ENCODE results near the gene SMC1B. TPM values are rescaled to one million over a fixed set of nuclear protein-coding genes. Genes with fewer than 3 reads are reported as not detected.
A peak's percentile ranks its signal among the peaks of the same experiment; 100 is the strongest.
"Not testable (repeated sequence)": the region's sequence is repeated elsewhere in the genome, so short reads cannot be mapped to it uniquely, and the experiment has no call there.

SMC1B gene
- total and polyA plus RNA-seq, 5 donors = not detected

DNA sequence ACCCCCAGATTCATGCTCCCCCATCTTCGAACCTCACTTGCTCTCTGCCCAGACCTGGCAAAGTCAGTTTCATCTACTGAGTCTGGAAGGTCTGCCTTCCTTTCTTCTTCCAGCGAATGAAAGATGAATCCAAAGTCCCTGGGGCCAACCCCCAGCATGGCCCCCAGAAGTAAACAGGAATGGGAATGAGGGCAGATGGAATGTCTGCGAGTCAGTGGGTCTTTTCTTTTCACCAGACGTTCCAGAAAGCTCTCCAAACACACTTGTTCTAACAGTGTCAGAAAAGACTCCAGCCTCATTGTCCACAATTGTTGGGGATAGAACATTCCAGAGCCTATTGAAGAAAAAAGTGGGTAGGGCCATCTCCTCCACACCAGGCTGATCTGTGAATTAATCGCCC lies 28.7 kb upstream of the SMC1B start:
- H3K9me3 ChIP-seq (ENCODE audit: control insufficient read depth, low read length) = no peaks in the 10 kb centered on the region
- no peak for DNase-seq
- no peaks in the 10 kb centered on the region for H3K27me3 ChIP-seq (ENCODE audit: control insufficient read depth, insufficient read depth)
- no peaks in the 10 kb centered on the region for H3K4me1 ChIP-seq (ENCODE audit: control insufficient read depth, insufficient read depth, low read length)
- H3K4me3 ChIP-seq (ENCODE audit: low read length) = no peak overlapping the region
- intact Hi-C loops (cut with DNase I) = loop anchor here in 2 of 4 donors (5.0 kb wide), 1 partner anchor 110 kb away; no protein-coding TSS in a partner anchor
- WGBS = 73% methylated on average over 5 of the region's 5 CpGs
- no peak for ATAC-seq
- H3K27ac ChIP-seq (ENCODE audit: low read length) = no peak overlapping the region

DNA sequence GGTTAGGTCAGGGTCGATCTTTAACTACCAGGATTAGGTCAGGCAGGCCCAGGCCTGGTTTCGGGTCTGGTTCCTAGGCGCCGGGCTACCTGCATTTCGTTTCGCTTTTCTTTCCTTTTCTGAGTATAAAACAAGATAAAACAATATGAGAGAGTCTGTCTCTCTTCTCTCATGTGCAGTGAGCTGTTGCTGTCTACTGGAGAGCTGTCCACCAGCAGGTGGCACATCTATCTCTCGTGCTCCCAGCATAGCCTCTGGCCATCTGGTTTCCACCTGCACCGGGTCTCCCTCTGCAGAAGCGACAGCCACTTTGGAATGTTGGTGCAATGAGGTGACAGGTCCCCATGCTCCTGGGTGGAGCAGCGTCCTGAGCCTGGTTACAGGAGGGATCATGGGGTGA lies 27.7 kb upstream of the SMC1B start:
- H3K4me3 ChIP-seq (ENCODE audit: low read length) = no peak overlapping the region
- no peaks in the 10 kb centered on the region for H3K9me3 ChIP-seq (ENCODE audit: control insufficient read depth, low read length)
- H3K27me3 ChIP-seq (ENCODE audit: control insufficient read depth, insufficient read depth) = no peaks in the 10 kb centered on the region
- DNase-seq (peak; percentile 52 to 85 (median 75)), ATAC-seq (peak; percentile 78 to 88)
- H3K4me1 ChIP-seq (ENCODE audit: control insufficient read depth, insufficient read depth, low read length) = no peaks in the 10 kb centered on the region
- intact Hi-C loops (cut with DNase I) = loop anchor here in 3 of 4 donors (2.0 to 5.0 kb wide), 2 partner anchors 111 to 112 kb away; no protein-coding TSS in a partner anchor
- H3K27ac ChIP-seq (ENCODE audit: low read length) = no peak overlapping the region
- WGBS = 24% methylated on average over 10 of the region's 10 CpGs

DNA sequence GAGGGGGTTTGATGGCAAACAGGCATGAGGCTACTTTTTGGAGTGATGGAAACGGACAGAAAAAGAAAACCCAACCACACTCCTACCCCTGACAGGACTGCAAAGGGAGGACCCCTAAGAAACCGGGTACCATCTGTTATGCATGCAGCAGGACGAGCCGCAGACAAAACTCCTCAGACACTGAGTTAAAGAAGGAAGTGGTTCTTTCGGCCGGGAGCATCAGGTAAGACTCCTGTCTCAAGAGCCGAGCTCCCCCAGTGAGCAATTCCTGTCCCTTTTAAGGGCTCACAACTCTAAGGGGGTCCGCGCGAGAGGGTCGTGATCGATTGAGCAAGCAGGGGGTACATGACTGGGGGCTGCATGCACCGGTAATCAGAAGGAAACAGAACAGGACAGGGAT lies 27.3 kb upstream of the SMC1B start:
- WGBS = 57% methylated on average over 13 of the region's 13 CpGs
- H3K4me1 ChIP-seq (ENCODE audit: control insufficient read depth, insufficient read depth, low read length); H3K9me3 ChIP-seq (ENCODE audit: control insufficient read depth, low read length); DNase-seq; H3K27ac ChIP-seq (ENCODE audit: low read length); ATAC-seq; H3K4me3 ChIP-seq (ENCODE audit: low read length); H3K27me3 ChIP-seq (ENCODE audit: control insufficient read depth, insufficient read depth): not testable (repeated sequence)
- intact Hi-C loops (cut with DNase I) = loop anchor here in 3 of 4 donors (2.0 to 5.0 kb wide), 2 partner anchors 112 kb away; no protein-coding TSS in a partner anchor

GRCh38 chr22:45438336-45438735 lies 24.9 kb upstream of the SMC1B start:
- Histone ChIP-seq H3K27ac (ENCODE audit: low read length) (no peak overlapping the region), H3K9me3 (ENCODE audit: control insufficient read depth, low read length) (no peaks in the 10 kb centered on the region), H3K4me1 (ENCODE audit: control insufficient read depth, insufficient read depth, low read length) (peaks cover 4% of the 10 kb centered on the region), H3K4me3 (ENCODE audit: low read length) (no peak overlapping the region), H3K27me3 (ENCODE audit: control insufficient read depth, insufficient read depth) (no peaks in the 10 kb centered on the region)
- ATAC-seq = no peak
- intact Hi-C loops (cut with DNase I) = loop anchor here in 2 of 4 donors (5.0 to 10.0 kb wide), 2 partner anchors 106 to 171 kb away; no protein-coding TSS in a partner anchor
- DNase-seq = no peak

- ATAC-seq; H3K27ac ChIP-seq (ENCODE audit: low read length); H3K4me1 ChIP-seq (ENCODE audit: control insufficient read depth, insufficient read depth, low read length); H3K4me3 ChIP-seq (ENCODE audit: low read length); H3K9me3 ChIP-seq (ENCODE audit: control insufficient read depth, low read length); H3K27me3 ChIP-seq (ENCODE audit: control insufficient read depth, insufficient read depth): not testable (repeated sequence)
- WGBS = 77% methylated on average over 34 of the region's 34 CpGs
- intact Hi-C loops (cut with DNase I) = loop anchor here in 2 of 4 donors (5.0 to 10.0 kb wide), 2 partner anchors 108 to 170 kb away; no protein-coding TSS in a partner anchor
- peak in 1 of 3 donors; percentile 72 for DNase-seq
Measured at GRCh38 chr22:45436871-45437517, 23.6 kb upstream of the SMC1B start.

DNA sequence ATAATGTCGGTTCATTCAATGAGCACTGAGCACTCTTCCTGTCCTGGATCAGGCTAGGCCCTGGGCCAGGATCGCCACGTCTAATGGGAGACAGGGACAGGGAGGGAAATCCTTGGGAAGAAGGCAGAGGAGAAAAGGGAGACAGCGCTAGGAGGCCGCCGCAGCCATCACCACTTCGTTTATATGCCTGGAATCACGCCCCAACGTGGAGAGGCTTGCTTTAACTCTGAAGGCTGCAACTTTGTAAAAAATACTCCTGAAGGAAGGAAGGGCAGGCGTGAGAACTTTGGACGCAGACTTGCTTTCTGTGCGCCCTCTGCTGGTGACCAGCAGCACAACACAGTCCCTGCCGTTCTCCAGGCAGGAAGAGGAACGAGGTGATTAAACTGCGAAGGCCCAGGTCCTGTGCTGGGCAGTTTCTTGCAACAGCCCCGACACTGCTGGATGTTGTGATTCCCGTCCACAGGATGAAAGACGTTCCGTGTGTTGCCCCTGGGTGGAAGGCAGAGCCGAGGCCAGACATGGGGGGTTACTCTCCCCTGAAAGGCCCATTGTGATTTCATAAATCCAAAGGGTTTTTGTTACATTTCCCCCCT lies 22.2 kb upstream of the SMC1B start:
- peak; percentile 87 to 95 (median 94) for DNase-seq
- H3K9me3 ChIP-seq (ENCODE audit: control insufficient read depth, low read length) = no peaks in the 10 kb centered on the region
- peaks cover 4% of the 10 kb centered on the region for H3K4me1 ChIP-seq (ENCODE audit: control insufficient read depth, insufficient read depth, low read length)
- peak; percentile 94 to 95 for ATAC-seq
- peak overlapping the region; percentile 35 for H3K4me3 ChIP-seq (ENCODE audit: low read length)
- intact Hi-C loops (cut with DNase I) = loop anchor here (1.0 to 10.0 kb wide), 4 partner anchors 109 to 168 kb away; no protein-coding TSS in a partner anchor
- no peaks in the 10 kb centered on the region for H3K27me3 ChIP-seq (ENCODE audit: control insufficient read depth, insufficient read depth)
- WGBS = 3% methylated on average over 20 of the region's 20 CpGs
- H3K27ac ChIP-seq (ENCODE audit: low read length) = peak overlapping the region; percentile 70

GRCh38 chr22:45434981-45435380 lies 21.6 kb upstream of the SMC1B start:
- Histone ChIP-seq H3K27me3 (ENCODE audit: control insufficient read depth, insufficient read depth) (no peaks in the 10 kb centered on the region), H3K4me1 (ENCODE audit: control insufficient read depth, insufficient read depth, low read length) (peaks cover 4% of the 10 kb centered on the region), H3K9me3 (ENCODE audit: control insufficient read depth, low read length) (no peaks in the 10 kb centered on the region), H3K4me3 (ENCODE audit: low read length) (no peak overlapping the region), H3K27ac (ENCODE audit: low read length) (no peak overlapping the region)
- no peak for DNase-seq
- WGBS = 82% methylated on average over 6 of the region's 6 CpGs
- no peak for ATAC-seq
- intact Hi-C loops (cut with DNase I) = loop anchor here (1.0 to 10.0 kb wide), 4 partner anchors 110 to 168 kb away; no protein-coding TSS in a partner anchor

DNA sequence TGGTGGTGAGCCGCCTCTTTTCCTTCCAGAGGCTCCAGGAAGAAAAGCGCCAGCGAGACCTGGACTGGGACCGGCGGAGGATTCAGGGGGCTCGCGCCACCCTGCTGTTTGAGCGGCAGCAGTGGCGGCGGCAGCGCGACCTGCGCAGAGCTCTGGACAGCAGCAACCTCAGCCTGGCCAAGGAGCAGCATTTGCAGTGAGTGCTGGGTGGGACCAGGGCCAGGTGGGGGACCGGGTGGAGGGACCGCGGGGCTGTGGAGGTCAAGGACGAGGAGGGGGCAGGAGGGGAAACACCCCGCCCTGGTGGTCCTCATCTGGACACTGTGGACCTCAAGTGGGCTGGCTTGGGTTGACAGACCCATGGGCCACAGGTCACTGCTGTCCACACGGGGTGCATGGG lies 17.5 kb upstream of the SMC1B start:
- 90% methylated on average over 19 of the region's 19 CpGs for WGBS
- intact Hi-C loops (cut with DNase I) = loop anchor here in 1 of 4 donors (10.0 kb wide), 1 partner anchor 114 kb away; no protein-coding TSS in a partner anchor
- H3K27ac ChIP-seq (ENCODE audit: low read length) = no peak overlapping the region
- no peaks in the 10 kb centered on the region for H3K9me3 ChIP-seq (ENCODE audit: control insufficient read depth, low read length)
- H3K4me3 ChIP-seq (ENCODE audit: low read length) = no peak overlapping the region
- H3K27me3 ChIP-seq (ENCODE audit: control insufficient read depth, insufficient read depth) = no peaks in the 10 kb centered on the region
- ATAC-seq (no peak), DNase-seq (peak in 1 of 3 donors; percentile 27)
- H3K4me1 ChIP-seq (ENCODE audit: control insufficient read depth, insufficient read depth, low read length) = peaks cover 4% of the 10 kb centered on the region

DNA sequence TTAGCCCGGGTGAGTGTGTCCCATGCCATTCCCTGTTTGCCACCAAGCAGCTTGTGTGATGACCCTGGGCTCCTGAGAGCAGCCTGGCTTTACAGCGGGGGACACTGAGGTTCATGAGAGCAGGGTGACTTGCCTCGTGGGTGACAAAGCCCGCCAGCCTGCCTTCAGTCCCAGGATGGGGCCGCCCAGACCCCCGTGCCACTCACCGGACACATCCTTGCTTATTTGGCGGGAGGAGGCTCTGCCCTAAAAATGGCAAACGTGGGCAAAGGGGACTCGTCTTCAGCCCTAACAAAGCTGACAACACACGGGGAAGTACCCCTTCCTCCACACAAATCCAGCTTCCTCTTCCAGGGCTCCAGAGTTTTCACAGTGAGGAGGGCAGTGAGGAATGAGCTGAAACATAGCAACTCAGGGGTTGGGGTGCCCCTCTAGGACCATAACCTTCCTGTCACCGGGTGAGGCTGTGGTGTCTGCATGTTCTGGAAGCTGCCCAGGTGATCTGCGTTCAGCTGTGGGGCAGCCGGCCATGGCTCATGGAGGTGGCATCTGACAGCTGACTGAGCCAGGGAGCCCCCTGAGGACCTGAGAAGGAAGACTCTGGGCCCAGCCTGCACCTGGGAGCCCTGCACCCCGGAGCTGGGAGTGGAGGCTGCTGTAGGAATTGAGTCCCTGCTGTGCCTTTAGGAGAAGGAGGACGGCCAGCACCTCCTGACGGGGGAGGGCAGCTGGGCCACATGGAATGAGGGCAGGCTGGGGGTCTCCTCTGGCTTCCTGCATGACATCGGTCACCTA lies 16.8 kb upstream of the SMC1B start:
- intact Hi-C loops (cut with DNase I) = loop anchor here in 1 of 4 donors (10.0 kb wide), 1 partner anchor 115 kb away; no protein-coding TSS in a partner anchor
- Histone ChIP-seq H3K9me3 (ENCODE audit: control insufficient read depth, low read length) (no peaks in the 10 kb centered on the region), H3K4me1 (ENCODE audit: control insufficient read depth, insufficient read depth, low read length) (peaks cover under 1% of the 10 kb centered on the region), H3K4me3 (ENCODE audit: low read length) (no peak overlapping the region), H3K27me3 (ENCODE audit: control insufficient read depth, insufficient read depth) (no peaks in the 10 kb centered on the region), H3K27ac (ENCODE audit: low read length) (no peak overlapping the region)
- DNase-seq (peak in 1 of 3 donors; percentile 31), ATAC-seq (no peak)
- 82% methylated on average over 18 of the region's 18 CpGs for WGBS

- Histone ChIP-seq H3K27ac (ENCODE audit: low read length) (no peak overlapping the region), H3K27me3 (ENCODE audit: control insufficient read depth, insufficient read depth) (no peaks in the 10 kb centered on the region), H3K4me1 (ENCODE audit: control insufficient read depth, insufficient read depth, low read length) (no peaks in the 10 kb centered on the region), H3K4me3 (ENCODE audit: low read length) (no peak overlapping the region), H3K9me3 (ENCODE audit: control insufficient read depth, low read length) (no peaks in the 10 kb centered on the region)
- intact Hi-C loops (cut with DNase I) = no loop called here
- peak in 1 of 3 donors; percentile 23 for DNase-seq
- 89% methylated on average over 10 of the region's 10 CpGs for WGBS
- no peak for ATAC-seq
Measured at GRCh38 chr22:45429424-45429823, 16.0 kb upstream of the SMC1B start.
